GM21381 (cell line): ENCODE data around the gene ATG7.
"Not testable (repeated sequence)": the region's sequence is repeated elsewhere in the genome, so short reads cannot be mapped to it uniquely, and the experiment has no call there.

Source experiments
- ATAC-seq: cut with Tn5 transposase; IDR thresholded peaks from one replicate; pipeline ENCODE4 v1.9.1; 2021; ENCODE audit warnings: mild to moderate bottlenecking, moderate library complexity; ENCODE audit not compliant: unreplicated experiment

ATG7 gene

DNA sequence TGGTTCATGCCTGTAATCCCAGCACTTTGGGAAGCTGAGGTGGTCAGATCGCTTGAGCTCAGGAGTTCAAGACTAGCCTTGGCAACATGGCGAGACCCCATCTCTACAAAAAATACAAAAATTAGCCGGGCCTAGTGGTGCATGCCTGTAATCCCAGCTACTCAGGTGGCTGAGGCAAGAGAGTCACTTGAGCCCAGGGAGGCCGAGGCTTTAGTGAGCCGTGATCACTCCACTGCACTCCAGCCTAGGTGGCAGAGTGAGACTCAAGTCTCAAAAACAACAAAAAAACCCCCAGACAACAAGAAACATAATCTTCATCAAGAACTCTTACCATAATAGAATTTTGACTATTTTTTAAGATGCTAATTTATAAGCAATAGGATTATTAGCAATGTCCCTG is 253.9 kb downstream of the ATG7 start:
- ATAC-seq: not testable (repeated sequence)

DNA sequence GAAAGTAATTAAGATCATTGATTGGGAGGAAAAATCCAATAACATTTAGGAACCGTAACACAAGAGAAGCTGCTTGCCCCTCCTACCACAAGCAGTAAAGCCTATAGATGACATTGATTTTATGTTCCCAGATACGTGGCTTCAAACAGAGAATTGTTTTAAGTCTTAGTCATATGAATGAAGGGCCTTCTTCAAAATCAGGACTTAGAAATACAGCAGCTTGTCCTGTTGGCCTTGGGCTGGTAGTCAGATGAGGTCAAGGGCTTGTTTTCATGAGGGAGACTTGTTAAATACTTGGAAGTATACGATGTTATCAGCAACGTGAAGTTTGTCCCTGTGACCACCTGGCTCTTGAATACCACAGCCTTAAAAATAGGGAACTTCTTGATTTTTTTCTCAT is 257.1 kb downstream of the ATG7 start:
- ATAC-seq: no peak

GRCh38 chr3:11530153-11530721 is 258.0 kb downstream of the ATG7 start:
- ATAC-seq: no peak

- ATAC-seq: no peak
Measured at GRCh38 chr3:11532931-11533391, 260.8 kb downstream of the ATG7 start.

- ATAC-seq: no peak
Measured at GRCh38 chr3:11534011-11534792, 262.0 kb downstream of the ATG7 start.

GRCh38 chr3:11534793-11535101 is 262.6 kb downstream of the ATG7 start:
- ATAC-seq: no peak

DNA sequence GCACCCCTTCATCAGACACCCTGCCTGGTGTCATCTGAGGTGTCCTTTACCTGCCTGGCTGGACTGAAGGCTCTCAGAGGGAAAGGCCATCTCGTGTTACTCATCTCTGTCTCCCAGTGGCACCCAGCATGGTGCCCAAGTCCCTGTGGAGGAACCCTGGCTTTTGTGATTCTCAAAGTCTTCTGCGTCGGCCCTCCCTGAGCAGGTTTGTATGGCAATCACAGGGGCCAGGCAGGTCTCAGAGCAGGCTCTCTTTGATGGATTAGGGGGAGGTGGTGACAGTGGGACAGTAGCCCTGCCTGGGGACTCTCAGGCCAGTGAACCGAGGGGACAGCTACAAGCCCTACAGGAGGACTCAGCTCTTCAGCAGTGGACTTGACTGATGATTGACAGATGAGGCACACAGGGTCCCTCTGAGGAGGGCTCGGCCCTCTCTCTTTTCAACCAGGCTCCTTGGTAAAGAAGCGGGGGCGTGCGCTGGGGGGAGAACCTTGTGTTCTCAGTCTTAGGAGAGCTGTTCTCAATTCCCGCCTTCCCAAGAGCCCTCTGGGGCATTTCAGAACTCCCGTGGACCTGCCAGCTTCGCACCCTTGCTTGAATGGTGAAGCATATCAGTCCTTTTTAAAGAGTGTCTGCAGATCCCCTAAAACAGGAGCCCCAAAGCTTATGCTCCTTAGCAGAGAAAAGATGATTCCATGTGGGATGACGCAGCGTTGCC is 263.2 kb downstream of the ATG7 start:
- no peak for ATAC-seq

DNA sequence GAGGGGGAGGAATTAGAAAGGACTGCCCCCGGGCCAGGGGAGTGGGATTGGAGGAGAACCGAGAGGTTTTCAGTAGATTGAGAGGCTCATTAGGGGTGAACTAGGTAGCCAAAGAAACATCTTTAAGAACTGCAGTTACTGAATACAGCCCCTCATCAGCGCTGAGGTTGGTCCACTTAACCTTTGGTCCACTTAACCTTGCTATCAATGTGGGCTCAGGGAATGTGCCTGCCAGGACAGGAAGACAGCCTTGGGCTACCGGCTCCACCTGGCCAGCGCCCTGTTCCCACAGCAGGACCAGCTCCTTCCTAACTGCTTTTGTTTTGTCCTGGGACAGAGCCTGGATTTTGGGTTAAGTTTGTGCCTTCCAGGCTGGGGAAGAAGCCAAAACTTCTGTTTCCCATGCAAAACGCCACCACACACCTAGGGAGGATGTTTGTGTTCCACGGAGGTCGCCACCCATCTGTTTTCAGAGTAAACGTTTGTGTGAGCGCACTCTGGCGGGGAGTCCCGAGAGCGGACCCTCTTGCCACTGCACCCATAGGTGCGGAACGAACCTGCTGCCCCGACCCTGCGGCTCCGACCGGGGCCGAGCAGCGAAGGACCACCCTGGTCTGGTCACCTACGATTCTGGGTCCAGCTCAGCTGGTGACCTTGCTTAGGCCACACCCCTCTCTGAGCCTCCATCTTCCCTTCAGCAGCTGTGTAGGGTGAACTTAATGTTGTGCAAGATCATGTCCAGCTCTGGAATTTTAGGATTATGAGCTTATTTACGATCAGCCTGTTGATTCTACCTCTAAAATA is 264.1 kb downstream of the ATG7 start:
- no peak for ATAC-seq

GRCh38 chr3:11536936-11537612 is 264.9 kb downstream of the ATG7 start:
- no peak for ATAC-seq

DNA sequence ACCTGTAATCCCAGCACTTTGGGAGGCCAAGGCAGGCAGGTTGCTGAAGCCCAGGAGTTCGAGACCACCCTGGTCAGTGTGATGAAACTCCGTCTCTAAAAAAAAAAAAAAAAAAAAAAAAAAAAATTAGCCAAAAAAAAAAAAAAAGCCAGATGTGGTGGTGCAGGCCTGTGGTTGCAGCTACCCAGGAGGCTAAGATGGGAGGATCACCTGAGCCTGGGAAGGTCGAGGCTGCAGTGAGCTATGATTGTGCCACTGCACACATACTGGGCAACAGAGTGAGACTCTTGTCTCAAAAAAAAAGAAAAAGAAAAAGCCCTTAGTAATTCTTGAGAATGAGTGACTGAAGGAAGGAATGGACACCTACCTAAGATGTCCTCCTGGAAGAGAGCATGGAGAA is 266.4 kb downstream of the ATG7 start:
- no peak for ATAC-seq

- no peak for ATAC-seq
Measured at GRCh38 chr3:11539218-11539617, 267.0 kb downstream of the ATG7 start.

- ATAC-seq: no peak
Measured at GRCh38 chr3:11539677-11540076, 267.5 kb downstream of the ATG7 start.

GRCh38 chr3:11541321-11542303 is 269.4 kb downstream of the ATG7 start:
- no peak for ATAC-seq

DNA sequence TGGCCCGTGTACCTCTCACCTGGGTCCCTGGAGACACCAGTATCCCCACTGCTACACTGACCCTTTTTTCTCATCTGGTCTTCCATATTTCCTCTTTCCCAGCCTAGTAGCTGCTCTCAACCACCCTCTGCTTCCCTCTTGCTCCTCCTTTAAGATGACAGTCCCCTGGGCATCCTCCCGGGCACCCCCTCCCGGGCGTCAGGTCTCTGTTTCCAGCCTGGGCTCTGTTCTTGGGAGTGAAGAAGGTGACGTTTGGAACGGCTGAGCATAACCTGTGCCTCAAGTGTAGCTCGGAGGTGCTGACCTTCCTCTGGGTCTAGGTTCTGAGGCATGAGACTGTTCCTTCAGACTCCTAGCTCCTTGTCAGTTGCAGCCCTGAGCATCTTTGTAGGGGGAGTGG is 270.4 kb downstream of the ATG7 start:
- ATAC-seq: no peak

DNA sequence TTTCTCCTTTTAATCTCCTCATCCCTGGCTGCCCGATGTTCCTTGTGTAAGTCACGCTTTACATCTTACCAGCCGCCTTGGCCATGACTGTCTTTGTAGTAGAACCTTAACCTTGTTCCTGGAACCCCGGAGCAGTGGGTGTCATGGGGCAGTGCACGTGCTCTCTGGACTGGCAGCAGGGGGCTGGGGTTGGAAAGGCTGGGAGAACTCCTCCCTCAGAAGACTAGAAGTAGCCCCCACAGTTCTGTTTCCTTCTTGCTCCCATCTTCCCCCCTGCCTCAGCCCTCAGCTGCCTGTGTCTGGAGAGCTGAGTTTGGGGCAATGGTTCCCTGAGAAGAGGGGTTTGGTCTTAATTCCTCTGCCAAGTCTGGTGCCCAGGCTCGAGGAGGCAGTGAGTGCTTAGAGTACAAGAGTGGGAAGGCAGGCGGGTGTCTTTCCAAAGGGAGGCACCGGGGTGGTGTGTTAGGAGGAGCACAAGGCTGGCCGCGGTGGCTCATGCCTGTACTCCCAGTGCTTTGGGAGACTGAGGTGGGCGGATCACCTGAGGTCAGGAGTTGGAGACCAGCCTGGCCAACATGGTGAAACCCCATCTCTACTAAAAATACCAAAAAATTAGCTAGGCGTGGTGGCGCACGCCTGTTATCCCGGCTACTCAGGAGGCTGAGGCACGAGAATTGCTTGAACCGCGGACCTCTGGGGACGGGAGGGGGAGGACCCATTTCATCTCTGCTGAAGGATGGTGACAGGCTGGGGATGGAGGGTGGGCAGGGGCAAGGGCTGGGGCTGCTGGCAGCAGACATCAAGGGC is 271.1 kb downstream of the ATG7 start:
- no peak for ATAC-seq

DNA sequence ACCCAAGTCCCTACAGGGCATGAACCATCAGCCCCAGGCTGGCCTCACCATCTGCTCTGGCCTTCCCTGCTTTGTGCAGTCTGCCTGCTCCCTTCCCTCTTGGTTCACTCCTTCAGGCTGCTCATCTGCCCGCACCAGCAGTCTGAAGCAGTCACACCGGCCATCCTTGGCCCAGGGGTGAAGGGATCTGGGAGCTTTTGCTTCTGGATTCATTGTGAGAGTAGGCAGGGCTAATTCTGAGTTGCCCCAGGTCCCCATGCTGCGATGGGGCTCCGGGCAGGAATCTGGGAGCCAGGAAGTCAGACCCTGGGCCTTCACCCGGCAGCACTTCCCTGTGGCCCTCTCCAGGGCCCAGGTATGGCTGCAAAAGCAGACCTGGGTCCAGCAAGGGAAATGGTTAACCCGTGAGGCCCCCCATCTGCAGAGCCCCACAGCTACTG is 271.8 kb downstream of the ATG7 start:
- no peak for ATAC-seq

- no peak for ATAC-seq
Measured at GRCh38 chr3:11544412-11545181, 272.4 kb downstream of the ATG7 start.
